Islet precursor cell (in vitro differentiated cells): ENCODE results near the gene GLUL.

ENCODE experiments used
- DNase-seq: peaks from one replicate; pipeline ENCODE4 v3.0.0-alpha.2; 2018

GLUL gene

GRCh38 chr1:182391362-182392049 lies at the start of gene GLUL:
GLUL (minus strand) TSS chr1:182391790; CDS start chr1:182388737, 3,053 bp downstream.
- DNase-seq = peak; percentile 98

- no peak for DNase-seq
These were observed 46.7 kb upstream of the GLUL start for GRCh38 chr1:182438326-182438725.

GRCh38 chr1:182433580-182433979 lies 42.0 kb upstream of the GLUL start:
- no peak for DNase-seq

GRCh38 chr1:182431278-182431677 lies 39.7 kb upstream of the GLUL start:
- DNase-seq = no peak

- DNase-seq = no peak
These were observed 38.9 kb upstream of the GLUL start for GRCh38 chr1:182430263-182431068.

GRCh38 chr1:182428043-182428442 lies 36.5 kb upstream of the GLUL start:
- DNase-seq = no peak

GRCh38 chr1:182426442-182427430 lies 35.1 kb upstream of the GLUL start:
- no peak for DNase-seq

GRCh38 chr1:182415789-182416188 lies 24.2 kb upstream of the GLUL start:
- no peak for DNase-seq

GRCh38 chr1:182413969-182414368 lies 22.4 kb upstream of the GLUL start:
- no peak for DNase-seq

- no peak for DNase-seq
These were observed 21.9 kb upstream of the GLUL start for GRCh38 chr1:182413486-182413885.

GRCh38 chr1:182410620-182411273 lies 19.2 kb upstream of the GLUL start:
- DNase-seq = no peak

GRCh38 chr1:182410138-182410537 lies 18.5 kb upstream of the GLUL start:
- DNase-seq = no peak

GRCh38 chr1:182408435-182409075 lies 17.0 kb upstream of the GLUL start:
- DNase-seq = no peak

GRCh38 chr1:182407724-182408123 lies 16.1 kb upstream of the GLUL start:
- no peak for DNase-seq

- DNase-seq = no peak
These were observed 14.4 kb upstream of the GLUL start for GRCh38 chr1:182406012-182406411.

- DNase-seq = no peak
These were observed 14.0 kb upstream of the GLUL start for GRCh38 chr1:182405578-182405977.

- DNase-seq = no peak
These were observed 13.2 kb upstream of the GLUL start for GRCh38 chr1:182404781-182405180.

- DNase-seq = no peak
These were observed 9.0 kb upstream of the GLUL start, which contains the start of gene TEDDM1 for GRCh38 chr1:182400567-182400966. TEDDM1 (minus strand) TSS chr1:182400667; CDS start chr1:182400485, 182 bp downstream.

- no peak for DNase-seq
These were observed 6.2 kb upstream of the GLUL start for GRCh38 chr1:182397653-182398393.

- DNase-seq = no peak
These were observed 4.3 kb upstream of the GLUL start for GRCh38 chr1:182395906-182396305.
